HL-60 (cell line): ENCODE results near the gene SLC44A4.
"Not testable (repeated sequence)": the region's sequence is repeated elsewhere in the genome, so short reads cannot be mapped to it uniquely, and the experiment has no call there.

Source experiments
- CTCF ChIP-seq: IDR thresholded peaks from one replicate; pipeline ENCODE4 v1.5.1; 2011; ENCODE audit warnings: low read length, control low read depth, inconsistent platforms; ENCODE audit not compliant: insufficient read depth
- POLR2AphosphoS5 ChIP-seq: IDR thresholded peaks from 2 replicates; pipeline ENCODE4 v1.6.1; 2012; ENCODE audit warnings: low read depth
- REST ChIP-seq: IDR thresholded peaks from 2 replicates; pipeline ENCODE4 v1.6.1; 2012; ENCODE audit warnings: low read depth; ENCODE audit not compliant: insufficient replicate concordance

GRCh38 chr6:31817133-31817928 is 61.5 kb downstream of the SLC44A4 start:
- not testable (repeated sequence) for TF ChIP-seq POLR2AphosphoS5, CTCF, REST
